WTC11 (cell line): ENCODE measurements around the gene ATG7. TPM values are rescaled to one million over a fixed set of nuclear protein-coding genes. Genes with fewer than 3 reads are reported as not detected.

Experiments
- ATAC-seq: fragments of 200-7000 bp; cut with Tn5 transposase; 2 replicates; pipeline ENCODE4 v1.10.0; 2021; ENCODE audit warnings: mild to moderate bottlenecking, moderate library complexity
- CTCF ChIA-PET: fragments of 300-600 bp; sonication (Branson Sonifier 250); formaldehyde crosslinking; loops from one replicate; lab custom pipeline; 2021; ENCODE audit warnings: antibody characterized with exemption; lab: Charles Lee
- POLR2A ChIA-PET: fragments of 350-600 bp; sonication (Branson Sonifier 250); formaldehyde crosslinking; loops from one replicate; lab custom pipeline; 2021; ENCODE audit warnings: antibody characterized with exemption; lab: Charles Lee
- DNase-seq: peaks from one replicate; pipeline ENCODE4 v3.0.0; 2021; ENCODE audit warnings: low spot score
- H3K27ac Mint-ChIP-seq: 2 replicates; pipeline ENCODE4 v1.8.0; 2021; ENCODE audit warnings: mixed read lengths
- H3K27me3 Mint-ChIP-seq: 2 replicates; pipeline ENCODE4 v1.8.0; 2021; ENCODE audit warnings: low read depth, mild to moderate bottlenecking, moderate library complexity, mixed read lengths
- H3K36me3 Mint-ChIP-seq: 2 replicates; pipeline ENCODE4 v1.8.0; 2021; ENCODE audit warnings: mixed read lengths
- H3K4me1 Mint-ChIP-seq: 2 replicates; pipeline ENCODE4 v1.8.0; 2022; ENCODE audit warnings: mixed read lengths
- H3K4me3 Mint-ChIP-seq: 2 replicates; pipeline ENCODE4 v1.8.0; 2021; ENCODE audit warnings: mild to moderate bottlenecking, moderate library complexity, mixed read lengths
- H3K9me3 Mint-ChIP-seq: 2 replicates; pipeline ENCODE4 v1.8.0; 2021; ENCODE audit warnings: mixed read lengths
- ATF1 ChIP-seq: sonication (generic); formaldehyde crosslinking; IDR thresholded peaks from 2 replicates; pipeline ENCODE4 v1.8.1; 2023; ENCODE audit warnings: mild to moderate bottlenecking, moderate library complexity, missing genetic modification reagents
- CREM ChIP-seq: sonication (generic); formaldehyde crosslinking; IDR thresholded peaks from 2 replicates; pipeline ENCODE4 v1.8.1; 2022; ENCODE audit warnings: mild to moderate bottlenecking, missing genetic modification reagents, moderate library complexity
- FOXP1 ChIP-seq: sonication (generic); formaldehyde crosslinking; IDR thresholded peaks from 2 replicates; pipeline ENCODE4 v1.8.0; 2022; ENCODE audit warnings: missing genetic modification reagents, mild to moderate bottlenecking, moderate library complexity, borderline replicate concordance
- GABPB1 ChIP-seq: sonication (generic); formaldehyde crosslinking; IDR thresholded peaks from 2 replicates; pipeline ENCODE4 v1.8.1; 2023; ENCODE audit warnings: mild to moderate bottlenecking, missing genetic modification reagents
- KAT7 ChIP-seq: sonication (generic); formaldehyde crosslinking; IDR thresholded peaks from 2 replicates; pipeline ENCODE4 v1.8.1; 2023; ENCODE audit warnings: missing genetic modification reagents, mild to moderate bottlenecking, borderline replicate concordance
- NFATC4 ChIP-seq: fragments of 250-450 bp; sonication (Bioruptor Pico); IDR thresholded peaks from 2 replicates; pipeline ENCODE4 v1.9.0; 2021; ENCODE audit warnings: mild to moderate bottlenecking
- NFE2L1 ChIP-seq: sonication (generic); formaldehyde crosslinking; IDR thresholded peaks from 2 replicates; pipeline ENCODE4 v1.8.1; 2023; ENCODE audit warnings: missing genetic modification reagents
- NFYB ChIP-seq: sonication (generic); formaldehyde crosslinking; conservative IDR thresholded peaks from 2 replicates; pipeline ENCODE4 v1.8.0; 2022; ENCODE audit warnings: low read depth, missing genetic modification reagents
- NR2C2 ChIP-seq: sonication (generic); formaldehyde crosslinking; IDR thresholded peaks from 2 replicates; pipeline ENCODE4 v1.8.0; 2022; ENCODE audit warnings: mild to moderate bottlenecking, missing genetic modification reagents
- OVOL2 ChIP-seq: fragments of 250-450 bp; sonication (Bioruptor Pico); IDR thresholded peaks from 2 replicates; pipeline ENCODE4 v1.9.0; 2021; ENCODE audit warnings: mild to moderate bottlenecking, borderline replicate concordance
- RELA ChIP-seq: sonication (generic); formaldehyde crosslinking; IDR thresholded peaks from 2 replicates; pipeline ENCODE4 v1.8.1; 2022; ENCODE audit warnings: missing genetic modification reagents, mild to moderate bottlenecking, borderline replicate concordance
- TEAD1 ChIP-seq: sonication (generic); formaldehyde crosslinking; IDR thresholded peaks from 2 replicates; pipeline ENCODE4 v1.8.0; 2022; ENCODE audit warnings: mild to moderate bottlenecking, missing genetic modification reagents
- TEAD4 ChIP-seq: sonication (generic); formaldehyde crosslinking; IDR thresholded peaks from 2 replicates; pipeline ENCODE4 v1.8.0; 2022; ENCODE audit warnings: mild to moderate bottlenecking, missing genetic modification reagents
- TP53 ChIP-seq: sonication (generic); formaldehyde crosslinking; IDR thresholded peaks from 2 replicates; pipeline ENCODE4 v1.8.1; 2023; ENCODE audit warnings: mild to moderate bottlenecking, missing genetic modification reagents
- ZBTB21 ChIP-seq: sonication (generic); formaldehyde crosslinking; IDR thresholded peaks from 2 replicates; pipeline ENCODE4 v1.8.1; 2023; ENCODE audit warnings: mild to moderate bottlenecking, missing genetic modification reagents, borderline replicate concordance
- ZNF219 ChIP-seq: sonication (generic); formaldehyde crosslinking; IDR thresholded peaks from 2 replicates; pipeline ENCODE4 v1.8.0; 2023; ENCODE audit warnings: missing genetic modification reagents, mild to moderate bottlenecking, borderline replicate concordance
- ZNF232 ChIP-seq: sonication (generic); formaldehyde crosslinking; IDR thresholded peaks from 2 replicates; pipeline ENCODE4 v1.8.0; 2022; ENCODE audit warnings: mild to moderate bottlenecking, missing genetic modification reagents
- total RNA-seq: library from RNA; stranded (reverse); gene quantifications from 3 replicates; pipeline ENCODE4 v1.2.3, GENCODE V29; 2021
- TF ChIP-seq, protein P1 (sequence below): sonication (generic); formaldehyde crosslinking; IDR thresholded peaks from 2 replicates; pipeline ENCODE4 v1.8.0; 2022; ENCODE audit warnings: mild to moderate bottlenecking, missing genetic modification reagents
- TF ChIP-seq, protein P2 (sequence below): sonication (generic); formaldehyde crosslinking; IDR thresholded peaks from 2 replicates; pipeline ENCODE4 v1.8.1; 2022; ENCODE audit warnings: mild to moderate bottlenecking, moderate library complexity, missing genetic modification reagents
- TF ChIP-seq, protein P3 (sequence below): sonication (generic); formaldehyde crosslinking; conservative IDR thresholded peaks from 2 replicates; pipeline ENCODE4 v1.8.1; 2023; ENCODE audit warnings: mild to moderate bottlenecking, low read depth, missing genetic modification reagents, moderate library complexity
- TF ChIP-seq, protein P4 (sequence below): sonication (generic); formaldehyde crosslinking; IDR thresholded peaks from 2 replicates; pipeline ENCODE4 v1.8.0; 2022; ENCODE audit warnings: mild to moderate bottlenecking, missing genetic modification reagents

Gene ATG7
- total RNA-seq, 1 experiment from 2014 or later = 17.5 TPM

DNA sequence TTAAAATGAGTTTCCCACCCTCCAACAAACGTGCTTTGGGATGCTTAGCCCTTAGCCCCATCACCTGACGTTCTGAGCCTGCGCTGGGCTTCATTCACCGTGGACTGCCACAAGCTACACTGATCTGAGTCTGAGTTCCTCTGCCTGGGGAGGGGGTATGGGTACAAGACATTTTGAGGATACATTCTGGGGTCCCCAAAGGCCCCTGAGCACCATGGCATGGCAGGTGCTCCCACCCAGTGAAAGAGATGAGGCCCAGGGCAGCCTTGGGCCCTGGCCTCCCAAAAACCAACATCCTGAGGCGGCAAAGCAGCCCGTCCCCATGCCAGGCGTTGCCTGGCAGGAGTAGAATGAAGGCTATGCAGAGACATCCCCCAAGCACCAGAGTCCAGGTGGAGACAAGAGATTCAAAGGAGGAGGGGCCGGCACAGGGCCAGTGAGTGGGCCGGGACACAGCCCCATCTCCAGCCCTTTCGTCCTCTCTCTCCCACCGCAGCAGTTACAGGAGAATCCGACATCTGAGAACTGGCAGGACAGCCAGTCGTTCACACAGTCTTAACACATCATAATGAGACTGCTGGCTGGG is 297.1 kb downstream of the ATG7 start:
- TF ChIP-seq, protein P1, sequence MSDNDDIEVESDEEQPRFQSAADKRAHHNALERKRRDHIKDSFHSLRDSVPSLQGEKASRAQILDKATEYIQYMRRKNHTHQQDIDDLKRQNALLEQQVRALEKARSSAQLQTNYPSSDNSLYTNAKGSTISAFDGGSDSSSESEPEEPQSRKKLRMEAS (CRISPR knock-in tag) = no peak
- TF ChIP-seq FOXP1 (CRISPR knock-in tag) = no peak
- TF ChIP-seq, all 79 proteins: peak for 0
- H3K4me3 Mint-ChIP-seq = no peak overlapping the region
- H3K4me1 Mint-ChIP-seq = no peaks in the 10 kb centered on the region
- POLR2A ChIA-PET = no interaction called here
- no peaks in the 10 kb centered on the region for H3K27me3 Mint-ChIP-seq
- no peaks in the 10 kb centered on the region for H3K9me3 Mint-ChIP-seq
- no peak overlapping the region for H3K27ac Mint-ChIP-seq
- CTCF ChIA-PET = interaction anchor here (0.6 kb wide), 1 partner anchor 15 kb away, joined by 3 read pairs; no protein-coding TSS in a partner anchor
- ATAC-seq (no peak), DNase-seq (no peak)
- H3K36me3 Mint-ChIP-seq = no peaks in the 10 kb centered on the region

DNA sequence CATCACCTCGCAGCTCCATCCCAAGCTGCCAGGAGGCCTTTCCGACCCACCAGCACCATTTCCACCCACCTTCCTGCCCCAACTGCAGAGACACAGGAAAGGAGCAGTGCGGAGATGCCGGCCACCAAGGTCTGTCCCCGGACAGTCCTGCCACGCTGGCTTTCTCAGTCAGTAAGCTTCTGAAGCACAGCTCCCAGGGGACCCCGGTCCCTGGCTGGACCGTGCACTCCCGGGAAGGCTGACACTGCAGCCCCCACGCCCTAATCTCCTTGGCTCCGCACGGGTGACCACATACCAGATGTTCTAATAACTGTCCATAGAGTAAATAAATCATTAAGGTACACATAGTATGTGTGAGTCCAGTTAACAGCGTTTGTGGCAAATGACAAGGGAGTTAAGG is 298.1 kb downstream of the ATG7 start:
- H3K36me3 Mint-ChIP-seq = no peaks in the 10 kb centered on the region
- peak overlapping the region; percentile 57 for H3K27ac Mint-ChIP-seq
- TF ChIP-seq TP53 (CRISPR knock-in tag) (no peak), TEAD1 (no peak), ZNF219 (CRISPR knock-in tag) (no peak), ZBTB21 (no peak), NFATC4 (no peak), NR2C2 (CRISPR knock-in tag) (no peak), RELA (CRISPR knock-in tag) (no peak), TEAD4 (CRISPR knock-in tag) (no peak), KAT7 (CRISPR knock-in tag) (no peak), NFE2L1 (CRISPR knock-in tag) (no peak), OVOL2 (CRISPR knock-in tag) (no peak), NFYB (CRISPR knock-in tag) (no peak), ATF1 (CRISPR knock-in tag) (no peak), CREM (CRISPR knock-in tag) (no peak), ZNF232 (CRISPR knock-in tag) (no peak), GABPB1 (no peak)
- TF ChIP-seq, protein P2, sequence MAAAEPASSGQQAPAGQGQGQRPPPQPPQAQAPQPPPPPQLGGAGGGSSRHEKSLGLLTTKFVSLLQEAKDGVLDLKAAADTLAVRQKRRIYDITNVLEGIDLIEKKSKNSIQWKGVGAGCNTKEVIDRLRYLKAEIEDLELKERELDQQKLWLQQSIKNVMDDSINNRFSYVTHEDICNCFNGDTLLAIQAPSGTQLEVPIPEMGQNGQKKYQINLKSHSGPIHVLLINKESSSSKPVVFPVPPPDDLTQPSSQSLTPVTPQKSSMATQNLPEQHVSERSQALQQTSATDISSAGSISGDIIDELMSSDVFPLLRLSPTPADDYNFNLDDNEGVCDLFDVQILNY (CRISPR knock-in tag) = no peak
- TF ChIP-seq, protein P3, sequence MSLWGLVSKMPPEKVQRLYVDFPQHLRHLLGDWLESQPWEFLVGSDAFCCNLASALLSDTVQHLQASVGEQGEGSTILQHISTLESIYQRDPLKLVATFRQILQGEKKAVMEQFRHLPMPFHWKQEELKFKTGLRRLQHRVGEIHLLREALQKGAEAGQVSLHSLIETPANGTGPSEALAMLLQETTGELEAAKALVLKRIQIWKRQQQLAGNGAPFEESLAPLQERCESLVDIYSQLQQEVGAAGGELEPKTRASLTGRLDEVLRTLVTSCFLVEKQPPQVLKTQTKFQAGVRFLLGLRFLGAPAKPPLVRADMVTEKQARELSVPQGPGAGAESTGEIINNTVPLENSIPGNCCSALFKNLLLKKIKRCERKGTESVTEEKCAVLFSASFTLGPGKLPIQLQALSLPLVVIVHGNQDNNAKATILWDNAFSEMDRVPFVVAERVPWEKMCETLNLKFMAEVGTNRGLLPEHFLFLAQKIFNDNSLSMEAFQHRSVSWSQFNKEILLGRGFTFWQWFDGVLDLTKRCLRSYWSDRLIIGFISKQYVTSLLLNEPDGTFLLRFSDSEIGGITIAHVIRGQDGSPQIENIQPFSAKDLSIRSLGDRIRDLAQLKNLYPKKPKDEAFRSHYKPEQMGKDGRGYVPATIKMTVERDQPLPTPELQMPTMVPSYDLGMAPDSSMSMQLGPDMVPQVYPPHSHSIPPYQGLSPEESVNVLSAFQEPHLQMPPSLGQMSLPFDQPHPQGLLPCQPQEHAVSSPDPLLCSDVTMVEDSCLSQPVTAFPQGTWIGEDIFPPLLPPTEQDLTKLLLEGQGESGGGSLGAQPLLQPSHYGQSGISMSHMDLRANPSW (CRISPR knock-in tag) = no peak
- TF ChIP-seq, protein P4, sequence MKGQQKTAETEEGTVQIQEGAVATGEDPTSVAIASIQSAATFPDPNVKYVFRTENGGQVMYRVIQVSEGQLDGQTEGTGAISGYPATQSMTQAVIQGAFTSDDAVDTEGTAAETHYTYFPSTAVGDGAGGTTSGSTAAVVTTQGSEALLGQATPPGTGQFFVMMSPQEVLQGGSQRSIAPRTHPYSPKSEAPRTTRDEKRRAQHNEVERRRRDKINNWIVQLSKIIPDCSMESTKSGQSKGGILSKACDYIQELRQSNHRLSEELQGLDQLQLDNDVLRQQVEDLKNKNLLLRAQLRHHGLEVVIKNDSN = no peak
- no peak overlapping the region for H3K4me3 Mint-ChIP-seq
- ChIA-PET POLR2A (no interaction called here), CTCF (interaction anchor here (0.7 kb wide), 1 partner anchor 11 kb away, joined by 3 read pairs; no protein-coding TSS in a partner anchor)
- no peaks in the 10 kb centered on the region for H3K4me1 Mint-ChIP-seq
- no peaks in the 10 kb centered on the region for H3K27me3 Mint-ChIP-seq
- DNase-seq (no peak), ATAC-seq (no peak)
- no peaks in the 10 kb centered on the region for H3K9me3 Mint-ChIP-seq
